Measurements from ENCODE around the gene SVOPL. TPM values are rescaled to one million over a fixed set of nuclear protein-coding genes. Genes with fewer than 3 reads are reported as not detected.

Gene SVOPL
- polyA plus RNA-seq, 3 donors, result 0.05 TPM; not detected in 2

DNA sequence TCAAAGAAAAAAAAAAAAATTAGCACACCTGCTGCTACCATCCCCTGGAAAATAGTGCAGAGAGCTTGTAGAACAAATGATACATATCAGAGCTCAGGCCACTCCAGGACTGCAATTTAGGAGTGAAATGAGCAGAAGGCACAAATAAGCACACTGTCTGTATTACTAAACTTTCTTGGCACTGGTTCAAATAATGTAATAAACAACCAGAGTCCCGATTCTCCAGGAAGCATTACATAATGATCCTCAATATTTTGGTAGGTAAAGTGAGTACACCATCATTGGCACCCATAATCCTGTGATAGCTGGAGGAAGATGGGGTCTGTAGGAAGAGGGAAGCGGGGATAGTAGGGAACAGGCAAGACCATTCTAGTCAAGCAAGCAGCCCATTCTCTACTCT lies 74.3 kb downstream of the SVOPL start:
- no peak overlapping the region for H3K27ac ChIP-seq (ENCODE audit: low read depth, low read length)
- 49 to 57% (median 55%) methylated on average over 2 of the region's 2 CpGs for WGBS, 3 donors

GRCh38 chr7:138625849-138626230 lies 75.3 kb downstream of the SVOPL start:
- WGBS, 3 donors, result 29 to 73% (median 30%) methylated on average over 5 of the region's 5 CpGs

DNA sequence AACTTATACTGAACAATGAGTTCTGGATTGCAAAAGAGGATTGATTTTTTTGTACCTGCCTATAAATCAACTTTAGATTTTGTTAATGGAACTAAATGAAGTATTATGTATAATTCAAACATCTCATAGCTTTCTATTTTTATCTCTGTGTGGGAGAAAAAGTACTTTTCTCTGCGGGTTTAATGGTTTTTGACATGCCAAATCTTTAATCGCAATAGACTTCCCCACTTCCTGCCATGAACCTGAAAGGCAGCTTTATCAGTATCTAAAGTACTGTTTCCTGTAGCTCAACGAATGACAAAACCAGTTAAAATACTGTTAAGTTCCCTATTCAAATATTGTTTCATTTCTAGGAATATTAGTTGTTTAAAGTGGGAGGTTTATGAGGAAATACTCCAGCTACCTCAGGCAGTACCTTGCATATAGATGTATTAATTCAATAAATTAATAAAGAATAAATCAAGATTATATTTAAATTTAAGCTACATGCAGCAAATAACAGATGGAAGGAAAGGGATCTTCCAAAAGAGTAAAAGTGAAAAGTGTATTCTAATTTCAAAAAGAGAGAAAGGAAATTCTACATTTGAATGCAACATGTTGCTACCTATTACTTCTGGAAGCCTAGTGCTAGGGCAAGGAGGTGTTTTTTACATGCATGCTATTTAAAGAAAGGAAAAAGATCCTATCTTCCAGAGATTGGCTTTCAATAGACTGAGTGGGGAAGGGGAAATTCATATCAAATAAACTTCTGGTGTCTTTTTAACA lies 75.9 kb downstream of the SVOPL start:
- 1 to 9% (median 5%) methylated on average over 3 of the region's 3 CpGs for WGBS, 3 donors
- H3K27ac ChIP-seq (ENCODE audit: low read depth, low read length), result no peak overlapping the region

More at GRCh38 chr7:138625849-138626230, 75.3 kb downstream of the SVOPL start:
- no peak overlapping the region for H3K27ac ChIP-seq (ENCODE audit: low read depth, low read length)

DNA sequence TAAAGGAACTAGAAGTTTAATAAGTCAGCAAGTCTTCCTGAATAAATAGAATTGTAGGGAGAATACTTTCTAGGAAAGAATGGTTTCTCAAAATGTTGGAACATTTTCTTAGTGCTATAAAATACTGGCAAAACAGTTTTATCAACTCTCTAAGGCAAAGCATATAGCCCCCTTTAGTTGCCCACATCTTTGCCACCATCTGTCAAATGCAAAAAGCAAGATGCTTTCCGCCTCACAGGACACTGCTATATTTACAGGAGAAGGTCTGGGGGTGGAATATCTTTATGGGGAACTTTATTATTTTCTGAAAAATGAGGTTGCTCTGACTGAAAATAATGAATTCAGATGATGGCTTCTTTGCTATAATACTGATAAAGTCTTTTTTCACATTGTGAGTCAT lies 78.3 kb downstream of the SVOPL start:
- H3K27ac ChIP-seq (ENCODE audit: low read depth, low read length), result no peak overlapping the region
- WGBS, 3 donors, result 79 to 93% (median 90%) methylated on average over 1 of the region's 1 CpG

- H3K27ac ChIP-seq (ENCODE audit: low read depth, low read length), result no peak overlapping the region
Measured at GRCh38 chr7:138618933-138619332, 82.2 kb downstream of the SVOPL start.

DNA sequence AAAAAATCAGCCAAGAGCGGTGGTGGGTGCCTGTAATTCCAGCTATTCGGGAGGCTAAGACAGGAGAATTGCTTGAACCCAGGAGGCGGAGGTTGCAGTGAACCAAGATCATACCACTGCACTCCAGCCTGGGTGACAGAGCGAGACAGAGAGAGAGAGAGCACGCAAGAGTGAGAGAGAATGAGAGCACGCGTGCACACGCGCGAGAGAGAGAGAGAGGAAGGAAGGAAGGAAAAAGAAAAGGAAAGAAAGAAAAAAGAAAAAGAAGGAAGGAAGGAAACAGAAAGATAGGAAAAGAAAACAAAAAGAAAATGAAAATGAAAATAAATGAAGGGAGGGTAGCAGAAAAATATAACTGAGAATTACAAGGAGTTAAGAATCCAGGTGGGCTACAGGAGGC lies 82.7 kb downstream of the SVOPL start:
- H3K27ac ChIP-seq (ENCODE audit: low read depth, low read length), result no peak overlapping the region
- WGBS, 3 donors, result 86 to 98% (median 92%) methylated on average over 10 of the region's 10 CpGs

GRCh38 chr7:138616085-138616484 lies 85.1 kb downstream of the SVOPL start:
- no peak overlapping the region for H3K27ac ChIP-seq (ENCODE audit: low read depth, low read length)
- WGBS, 3 donors, result 93 to 97% (median 96%) methylated on average over 6 of the region's 6 CpGs

GRCh38 chr7:138613630-138614029 lies 87.5 kb downstream of the SVOPL start:
- 54 to 98% (median 94%) methylated on average over 2 of the region's 2 CpGs for WGBS, 3 donors

DNA sequence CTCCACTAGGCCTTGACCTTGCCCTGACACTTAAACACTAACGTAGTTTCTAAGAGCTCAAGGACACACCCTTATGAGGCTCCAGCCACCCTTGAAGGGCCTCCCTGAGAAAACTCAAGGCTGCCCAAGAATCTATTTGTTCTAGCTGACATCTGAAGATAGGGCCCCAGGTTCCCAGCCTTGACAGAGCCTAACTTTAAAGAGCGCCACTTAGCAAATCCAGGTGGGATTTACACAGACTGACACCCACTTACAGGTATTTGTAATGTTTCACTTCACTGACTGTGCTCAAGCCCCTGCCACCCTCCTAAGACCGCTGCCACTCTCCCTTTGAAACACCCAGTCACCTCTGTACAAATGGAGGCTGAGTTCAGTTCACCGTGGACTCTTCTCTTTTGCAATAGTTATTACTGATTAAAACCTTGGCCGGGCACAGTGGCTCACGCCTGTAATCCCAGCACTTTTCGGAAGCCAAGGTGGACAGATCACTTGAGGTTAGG lies 90.4 kb downstream of the SVOPL start:
- 50 to 90% (median 89%) methylated on average over 7 of the region's 7 CpGs for WGBS, 3 donors
- H3K27ac ChIP-seq (ENCODE audit: low read depth, low read length), result no peak overlapping the region

More at GRCh38 chr7:138613630-138614029, 87.5 kb downstream of the SVOPL start:
- H3K27ac ChIP-seq (ENCODE audit: low read depth, low read length), result no peak overlapping the region

- WGBS, 3 donors, result 21 to 40% (median 36%) methylated on average over 12 of the region's 12 CpGs
- no peak overlapping the region for H3K27ac ChIP-seq (ENCODE audit: low read depth, low read length)
Measured at GRCh38 chr7:138608275-138608674, 92.9 kb downstream of the SVOPL start.

GRCh38 chr7:138607216-138608126 lies 93.7 kb downstream of the SVOPL start:
- H3K27ac ChIP-seq (ENCODE audit: low read depth, low read length), result no peak overlapping the region
- 63 to 73% (median 65%) methylated on average over 11 of the region's 11 CpGs for WGBS, 3 donors

- no peak overlapping the region for H3K27ac ChIP-seq (ENCODE audit: low read depth, low read length)
- 80 to 91% (median 87%) methylated on average over 3 of the region's 3 CpGs for WGBS, 3 donors
Measured at GRCh38 chr7:138606236-138606635, 94.9 kb downstream of the SVOPL start.

DNA sequence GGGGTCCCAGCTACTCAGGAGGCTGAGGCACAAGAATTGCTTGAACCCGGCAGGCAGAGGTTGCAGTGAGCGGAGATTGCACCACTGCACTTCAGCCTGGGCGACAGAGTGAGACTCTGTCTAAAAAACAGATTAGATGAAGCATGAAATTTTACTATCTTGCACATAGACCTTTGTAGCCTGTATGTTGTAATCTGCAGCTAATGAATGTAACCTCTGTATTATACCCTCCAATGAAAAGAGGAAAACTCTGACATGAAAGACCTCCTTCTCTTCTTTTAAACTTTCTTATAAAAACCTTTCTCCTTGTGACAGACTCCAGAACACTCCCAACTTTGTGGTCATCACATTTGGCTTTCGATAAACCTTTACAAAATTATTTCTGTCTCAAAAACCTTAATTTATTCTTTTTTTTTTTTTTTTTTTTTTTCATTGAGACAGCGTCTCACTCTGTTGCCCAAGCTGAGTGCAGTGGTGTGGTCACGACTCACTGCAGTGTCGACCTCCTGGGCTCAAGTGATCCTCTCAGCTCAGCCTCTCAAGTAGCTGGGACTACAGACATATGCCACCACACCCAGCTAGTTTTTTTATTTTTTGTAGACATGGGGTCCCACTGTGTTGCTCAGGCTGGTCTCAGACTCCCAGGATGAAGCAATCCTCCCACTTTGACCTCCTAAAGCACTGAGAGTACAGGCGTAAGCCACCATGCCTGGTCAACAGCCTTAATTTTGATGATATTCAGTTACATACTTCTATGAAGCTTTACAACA lies 97.4 kb downstream of the SVOPL start:
- 79 to 92% (median 81%) methylated on average over 8 of the region's 8 CpGs for WGBS, 3 donors
- H3K27ac ChIP-seq (ENCODE audit: low read depth, low read length), result no peak overlapping the region

DNA sequence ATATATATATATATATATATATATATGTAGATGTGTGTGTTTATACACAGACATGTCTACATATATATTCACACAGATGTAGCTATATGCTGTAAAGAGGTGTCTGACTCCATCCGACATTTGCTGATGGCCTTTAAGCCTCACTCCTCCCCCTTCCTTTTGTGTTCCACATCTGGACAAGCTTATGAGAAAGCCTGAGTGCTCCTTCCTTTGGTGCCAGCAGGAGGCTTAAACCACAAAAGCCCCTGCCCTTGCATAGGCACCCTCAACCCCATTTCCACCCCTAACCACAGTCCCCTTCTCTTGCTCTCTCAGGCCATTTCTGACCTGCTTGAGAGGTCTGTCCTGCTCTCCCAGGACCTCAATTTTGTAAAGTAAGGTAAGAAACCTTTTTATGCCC lies 98.7 kb downstream of the SVOPL start:
- 55 to 87% (median 62%) methylated on average over 1 of the region's 1 CpG for WGBS, 3 donors
- no peak overlapping the region for H3K27ac ChIP-seq (ENCODE audit: low read depth, low read length)

GRCh38 chr7:138595454-138595853 lies 105.7 kb downstream of the SVOPL start:
- H3K27ac ChIP-seq (ENCODE audit: low read depth, low read length), result no peak overlapping the region
- WGBS, 3 donors, result 88 to 91% (median 89%) methylated on average over 2 of the region's 2 CpGs

- 93 to 100% (median 96%) methylated on average over 1 of the region's 1 CpG for WGBS, 3 donors
- no peak overlapping the region for H3K27ac ChIP-seq (ENCODE audit: low read depth, low read length)
Measured at GRCh38 chr7:138590154-138590553, 111.0 kb downstream of the SVOPL start.

DNA sequence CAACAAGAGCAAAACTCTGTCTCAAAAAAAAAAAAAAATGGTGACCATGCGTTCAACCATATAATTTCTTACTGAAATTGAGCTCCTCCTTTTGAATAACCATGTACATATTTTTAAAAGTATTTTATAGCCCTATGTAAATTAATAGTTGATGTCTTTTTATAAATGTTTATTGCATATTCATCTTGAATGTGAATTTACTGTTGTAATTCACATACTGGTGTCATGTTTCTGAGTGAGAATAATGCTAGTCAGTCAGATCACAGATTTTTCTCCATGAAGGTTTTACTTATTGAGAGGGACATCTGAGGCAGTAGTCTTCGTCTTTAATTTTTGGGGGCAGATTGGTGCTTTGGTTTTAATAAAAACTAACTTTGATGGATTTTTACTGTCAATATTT lies 112.2 kb downstream of the SVOPL start:
- 97 to 100% (median 98%) methylated on average over 2 of the region's 2 CpGs for WGBS, 3 donors
- H3K27ac ChIP-seq (ENCODE audit: low read depth, low read length), result no peak overlapping the region

GRCh38 chr7:138587485-138587884 lies 113.7 kb downstream of the SVOPL start:
- no peak overlapping the region for H3K27ac ChIP-seq (ENCODE audit: low read depth, low read length)
- 93 to 95% (median 95%) methylated on average over 4 of the region's 4 CpGs for WGBS, 3 donors
